Ishikawa (cell line): Measurements from ENCODE around the gene CLIC3.

ENCODE experiments used
- CEBPB ChIP-seq: IDR thresholded peaks from 2 replicates; pipeline ENCODE4 v1.6.1; 2012
- CREB1 ChIP-seq: IDR thresholded peaks from 2 replicates; pipeline ENCODE4 v1.6.1; 2012; ENCODE audit warnings: low read depth
- EGR1 ChIP-seq: IDR thresholded peaks from 2 replicates; pipeline ENCODE4 v1.6.1; 2012
- EP300 ChIP-seq: IDR thresholded peaks from 2 replicates; pipeline ENCODE4 v1.6.1; 2012; ENCODE audit warnings: borderline replicate concordance
- FOXM1 ChIP-seq: IDR thresholded peaks from 2 replicates; pipeline ENCODE4 v1.6.1; 2012; ENCODE audit warnings: low read depth, borderline replicate concordance
- NFIC ChIP-seq: IDR thresholded peaks from 2 replicates; pipeline ENCODE4 v1.6.1; 2012
- RAD21 ChIP-seq: IDR thresholded peaks from 2 replicates; pipeline ENCODE4 v1.6.1; 2012; ENCODE audit warnings: low read depth
- TAF1 ChIP-seq: IDR thresholded peaks from 2 replicates; pipeline ENCODE4 v1.6.1; 2012; ENCODE audit warnings: low read depth, mild to moderate bottlenecking
- TCF12 ChIP-seq: IDR thresholded peaks from 2 replicates; pipeline ENCODE4 v1.6.1; 2012; ENCODE audit warnings: low read depth
- TEAD4 ChIP-seq: IDR thresholded peaks from 2 replicates; pipeline ENCODE4 v1.6.1; 2012
- YY1 ChIP-seq: IDR thresholded peaks from 2 replicates; pipeline ENCODE4 v1.6.1; 2012; ENCODE audit warnings: low read depth
- ZBTB7A ChIP-seq: IDR thresholded peaks from 2 replicates; pipeline ENCODE4 v1.6.1; 2012; ENCODE audit warnings: low read depth
- TF ChIP-seq, protein P1 (sequence below): IDR thresholded peaks from 2 replicates; pipeline ENCODE4 v1.6.1; 2012; ENCODE audit warnings: low read depth, mild to moderate bottlenecking
- TF ChIP-seq, protein P2 (sequence below): IDR thresholded peaks from 2 replicates; pipeline ENCODE4 v1.6.1; 2012
- TF ChIP-seq, protein P3 (sequence below): IDR thresholded peaks from 2 replicates; pipeline ENCODE4 v1.6.1; 2012

Gene CLIC3

DNA sequence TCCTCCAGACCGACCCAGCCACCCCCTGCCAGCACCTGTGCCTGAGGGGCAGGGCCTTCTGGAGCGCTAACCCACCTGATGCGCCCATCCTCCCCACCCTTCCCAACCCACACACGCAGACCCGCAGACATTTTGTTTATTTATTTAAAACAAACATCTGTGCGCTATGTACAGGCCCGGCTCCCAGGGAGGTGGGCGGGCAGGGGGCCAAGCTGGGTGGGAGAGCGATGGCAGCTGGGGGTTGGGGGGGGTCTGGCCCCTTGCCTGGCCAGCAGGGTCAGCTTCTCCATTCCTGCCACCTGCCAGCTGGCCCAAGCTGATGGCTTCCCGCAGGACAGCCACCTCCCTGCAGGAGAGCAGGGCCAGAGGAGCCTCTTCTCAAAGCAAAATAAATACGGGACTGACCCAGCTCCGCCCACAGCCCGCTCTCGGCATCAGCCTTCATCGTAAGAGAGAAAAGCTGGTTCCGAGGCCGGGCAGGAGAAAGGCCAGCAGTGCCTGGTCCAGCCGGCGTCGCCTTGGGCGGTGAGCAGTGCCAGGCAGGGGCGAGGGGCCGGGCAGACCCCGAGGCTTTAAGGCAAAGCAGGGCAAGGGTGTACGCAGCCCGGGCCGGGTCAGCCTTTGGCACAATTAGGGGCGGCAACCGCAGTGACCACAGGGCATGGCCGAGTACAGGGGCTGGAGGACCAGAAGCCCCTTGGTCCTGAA, 10.9 kb upstream of the CLIC3 start:
- TF ChIP-seq TEAD4, result no peak
- 0 out of 2 replicates have a peak, but pooled peaks have one; percentile 6 for TF ChIP-seq ZBTB7A

DNA sequence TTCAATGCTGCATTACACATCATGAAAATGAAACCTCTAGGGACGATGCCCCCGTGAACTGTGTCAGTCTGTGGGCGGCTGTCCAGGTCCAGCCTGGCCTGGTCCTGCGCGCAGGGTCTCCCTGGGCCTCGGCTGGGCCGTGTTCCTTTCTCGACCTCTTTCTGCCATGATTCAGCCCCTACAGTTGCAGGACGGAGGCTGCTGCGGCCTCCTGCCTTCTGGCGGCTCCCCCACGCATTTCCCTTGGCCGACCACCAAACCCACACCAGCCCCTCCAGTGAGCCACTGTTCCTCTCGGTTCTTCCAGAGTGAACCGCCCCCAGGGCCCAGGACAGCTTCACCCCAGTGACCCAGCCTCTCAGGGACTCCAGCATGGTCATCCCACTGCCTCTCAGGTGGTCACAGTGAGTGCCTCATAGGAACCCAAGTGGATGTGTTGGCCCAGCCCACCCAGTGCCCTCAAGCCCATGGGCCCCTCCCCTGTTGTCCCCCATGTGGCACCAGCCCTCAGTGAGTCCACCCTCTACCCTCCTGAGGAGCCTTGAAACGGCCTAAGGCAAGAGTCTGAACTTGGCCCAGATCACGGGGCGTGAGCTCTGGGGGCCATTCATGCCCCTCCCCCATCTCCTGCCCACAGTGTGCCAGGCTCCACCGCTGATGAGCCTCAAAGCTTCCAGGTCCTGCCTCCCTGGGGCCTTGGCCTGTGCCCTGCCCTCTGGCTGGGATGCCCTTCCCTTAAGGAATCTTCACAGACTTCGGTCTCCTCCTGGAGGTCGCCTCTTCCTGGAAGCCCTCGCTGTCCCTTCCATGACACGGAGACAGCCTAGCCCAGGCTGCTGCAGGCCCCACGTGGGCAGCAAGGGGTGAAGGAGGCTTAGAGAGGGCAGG, 10.0 kb upstream of the CLIC3 start:
- TF ChIP-seq TAF1, result no peak
- TF ChIP-seq, protein P1, sequence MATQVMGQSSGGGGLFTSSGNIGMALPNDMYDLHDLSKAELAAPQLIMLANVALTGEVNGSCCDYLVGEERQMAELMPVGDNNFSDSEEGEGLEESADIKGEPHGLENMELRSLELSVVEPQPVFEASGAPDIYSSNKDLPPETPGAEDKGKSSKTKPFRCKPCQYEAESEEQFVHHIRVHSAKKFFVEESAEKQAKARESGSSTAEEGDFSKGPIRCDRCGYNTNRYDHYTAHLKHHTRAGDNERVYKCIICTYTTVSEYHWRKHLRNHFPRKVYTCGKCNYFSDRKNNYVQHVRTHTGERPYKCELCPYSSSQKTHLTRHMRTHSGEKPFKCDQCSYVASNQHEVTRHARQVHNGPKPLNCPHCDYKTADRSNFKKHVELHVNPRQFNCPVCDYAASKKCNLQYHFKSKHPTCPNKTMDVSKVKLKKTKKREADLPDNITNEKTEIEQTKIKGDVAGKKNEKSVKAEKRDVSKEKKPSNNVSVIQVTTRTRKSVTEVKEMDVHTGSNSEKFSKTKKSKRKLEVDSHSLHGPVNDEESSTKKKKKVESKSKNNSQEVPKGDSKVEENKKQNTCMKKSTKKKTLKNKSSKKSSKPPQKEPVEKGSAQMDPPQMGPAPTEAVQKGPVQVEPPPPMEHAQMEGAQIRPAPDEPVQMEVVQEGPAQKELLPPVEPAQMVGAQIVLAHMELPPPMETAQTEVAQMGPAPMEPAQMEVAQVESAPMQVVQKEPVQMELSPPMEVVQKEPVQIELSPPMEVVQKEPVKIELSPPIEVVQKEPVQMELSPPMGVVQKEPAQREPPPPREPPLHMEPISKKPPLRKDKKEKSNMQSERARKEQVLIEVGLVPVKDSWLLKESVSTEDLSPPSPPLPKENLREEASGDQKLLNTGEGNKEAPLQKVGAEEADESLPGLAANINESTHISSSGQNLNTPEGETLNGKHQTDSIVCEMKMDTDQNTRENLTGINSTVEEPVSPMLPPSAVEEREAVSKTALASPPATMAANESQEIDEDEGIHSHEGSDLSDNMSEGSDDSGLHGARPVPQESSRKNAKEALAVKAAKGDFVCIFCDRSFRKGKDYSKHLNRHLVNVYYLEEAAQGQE, result no peak

DNA sequence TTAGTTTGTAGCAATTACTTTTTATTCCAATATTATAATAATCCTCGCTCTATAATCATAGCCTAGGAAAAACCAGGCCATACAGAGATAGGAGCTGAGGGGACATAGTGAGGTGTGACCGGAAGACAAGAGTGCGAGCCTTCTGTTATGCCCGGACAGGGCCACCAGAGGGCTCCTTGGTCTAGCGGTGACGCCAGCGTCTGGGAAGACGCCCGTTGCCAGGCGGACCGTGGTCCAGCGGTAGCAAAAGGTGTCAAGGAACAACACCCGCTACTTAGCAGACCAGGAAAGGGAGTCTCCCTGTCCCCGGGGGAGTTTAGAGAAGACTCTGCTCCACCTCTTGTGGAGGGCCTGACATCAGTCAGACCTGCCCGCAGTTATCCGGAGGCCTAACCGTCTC, 7.9 kb upstream of the CLIC3 start:
- TF ChIP-seq, protein P2, sequence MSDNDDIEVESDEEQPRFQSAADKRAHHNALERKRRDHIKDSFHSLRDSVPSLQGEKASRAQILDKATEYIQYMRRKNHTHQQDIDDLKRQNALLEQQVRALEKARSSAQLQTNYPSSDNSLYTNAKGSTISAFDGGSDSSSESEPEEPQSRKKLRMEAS, result 0 out of 2 replicates have a peak, but pooled peaks have one; percentile 25
- TF ChIP-seq RAD21, result peak; percentile 45

DNA sequence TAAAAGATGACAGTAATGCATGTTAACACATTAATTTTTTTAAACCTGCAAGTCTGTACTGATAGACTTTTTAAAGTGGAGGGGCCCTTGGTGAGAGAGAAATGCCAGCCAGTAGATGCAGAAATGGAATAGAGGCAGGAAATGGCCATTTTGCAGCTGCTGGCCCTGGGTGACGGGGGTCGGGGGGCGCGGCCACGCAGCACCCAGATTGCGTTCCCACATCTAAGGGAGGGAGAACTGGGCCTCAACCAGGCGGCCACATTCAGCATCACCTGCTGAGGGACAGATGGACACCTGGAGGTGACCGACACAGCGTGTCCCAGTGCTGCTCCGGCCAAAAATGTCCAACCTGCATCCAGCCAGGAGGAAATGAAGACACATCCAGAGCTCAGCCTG, 6.3 kb upstream of the CLIC3 start:
- TF ChIP-seq EP300, result no peak
- no peak for TF ChIP-seq TAF1
- TF ChIP-seq TEAD4, result no peak
- no peak for TF ChIP-seq RAD21
- no peak for TF ChIP-seq EGR1
- TF ChIP-seq CREB1, result no peak
- TF ChIP-seq NFIC, result no peak
- TF ChIP-seq YY1, result no peak
- TF ChIP-seq TCF12, result no peak
- no peak for TF ChIP-seq FOXM1
- TF ChIP-seq CEBPB, result no peak
- TF ChIP-seq, protein P2, result no peak
- TF ChIP-seq, protein P3, sequence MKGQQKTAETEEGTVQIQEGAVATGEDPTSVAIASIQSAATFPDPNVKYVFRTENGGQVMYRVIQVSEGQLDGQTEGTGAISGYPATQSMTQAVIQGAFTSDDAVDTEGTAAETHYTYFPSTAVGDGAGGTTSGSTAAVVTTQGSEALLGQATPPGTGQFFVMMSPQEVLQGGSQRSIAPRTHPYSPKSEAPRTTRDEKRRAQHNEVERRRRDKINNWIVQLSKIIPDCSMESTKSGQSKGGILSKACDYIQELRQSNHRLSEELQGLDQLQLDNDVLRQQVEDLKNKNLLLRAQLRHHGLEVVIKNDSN, result no peak
- TF ChIP-seq, protein P1, result no peak

DNA sequence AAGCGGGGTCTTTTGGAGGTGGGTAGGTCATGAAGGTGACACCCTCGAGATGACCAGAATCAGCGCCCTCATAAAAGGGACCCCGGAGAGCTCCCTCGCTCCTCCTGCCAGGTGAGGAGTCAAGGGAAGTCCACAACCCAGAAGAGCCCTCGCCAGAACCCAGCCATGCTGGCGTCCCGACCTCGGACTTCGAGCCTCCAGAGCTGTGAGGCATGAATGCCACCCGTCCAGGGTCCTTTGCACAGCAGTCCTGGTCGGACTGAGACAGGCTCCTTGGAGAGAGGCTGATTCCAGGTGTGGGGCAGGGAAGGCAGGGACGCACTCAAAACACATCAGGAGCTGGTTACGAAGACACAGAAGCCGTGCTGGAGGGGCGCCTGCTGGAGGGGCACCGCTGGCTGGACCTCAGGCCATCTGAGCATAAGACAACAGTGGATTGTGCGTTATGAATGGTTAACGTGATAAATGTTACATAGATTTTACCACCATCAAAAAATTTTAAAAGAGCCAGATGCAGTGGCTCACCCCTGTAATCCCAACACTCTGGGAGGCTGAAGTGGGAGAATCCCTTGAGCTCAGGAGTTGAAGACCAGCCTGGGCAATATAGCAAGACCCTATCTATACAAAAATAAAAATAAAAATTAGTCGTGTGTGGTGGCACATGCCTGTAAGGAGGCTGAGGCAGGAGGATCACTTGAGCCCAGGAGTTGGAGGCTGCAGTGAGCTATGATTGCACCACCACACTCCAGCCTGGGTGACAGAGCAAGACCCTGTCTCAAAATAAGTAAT, 5.7 kb upstream of the CLIC3 start:
- TF ChIP-seq EGR1, result no peak
- TF ChIP-seq, protein P1, result no peak
